ENCODE measurements around the gene CDH4.

DNA sequence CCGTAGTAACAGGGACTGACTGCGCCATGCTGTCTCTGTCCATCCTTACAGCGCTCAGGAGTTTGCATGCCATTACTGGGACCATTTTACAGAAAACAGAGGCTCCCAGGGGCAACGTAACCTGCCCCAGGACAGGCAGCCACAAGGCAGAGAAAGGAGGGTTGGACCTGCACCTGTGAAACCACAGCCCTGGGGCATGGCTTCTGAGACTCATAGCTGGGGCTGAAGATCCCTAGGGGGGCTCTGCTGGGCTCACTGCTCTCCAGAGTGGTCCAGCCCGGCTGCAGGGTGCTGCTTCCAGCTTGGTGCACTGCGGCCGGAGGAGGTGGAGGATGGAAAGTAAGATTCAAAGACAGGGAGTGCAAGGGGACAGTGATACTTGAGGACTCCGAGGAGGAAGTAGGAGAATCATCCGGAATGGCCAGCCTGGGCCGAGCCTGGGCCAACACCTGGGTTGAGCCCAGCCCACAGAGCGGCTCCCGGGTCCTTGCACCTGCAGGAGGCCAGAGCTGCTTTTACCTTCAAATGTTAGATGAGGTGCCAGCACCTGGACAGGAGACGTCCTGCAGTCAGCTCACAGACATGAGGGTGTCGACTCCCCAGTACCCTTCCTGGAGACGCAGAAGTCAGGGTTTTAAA lies 183.2 kb downstream of the CDH4 start:
- TF ChIP-seq, protein P1, sequence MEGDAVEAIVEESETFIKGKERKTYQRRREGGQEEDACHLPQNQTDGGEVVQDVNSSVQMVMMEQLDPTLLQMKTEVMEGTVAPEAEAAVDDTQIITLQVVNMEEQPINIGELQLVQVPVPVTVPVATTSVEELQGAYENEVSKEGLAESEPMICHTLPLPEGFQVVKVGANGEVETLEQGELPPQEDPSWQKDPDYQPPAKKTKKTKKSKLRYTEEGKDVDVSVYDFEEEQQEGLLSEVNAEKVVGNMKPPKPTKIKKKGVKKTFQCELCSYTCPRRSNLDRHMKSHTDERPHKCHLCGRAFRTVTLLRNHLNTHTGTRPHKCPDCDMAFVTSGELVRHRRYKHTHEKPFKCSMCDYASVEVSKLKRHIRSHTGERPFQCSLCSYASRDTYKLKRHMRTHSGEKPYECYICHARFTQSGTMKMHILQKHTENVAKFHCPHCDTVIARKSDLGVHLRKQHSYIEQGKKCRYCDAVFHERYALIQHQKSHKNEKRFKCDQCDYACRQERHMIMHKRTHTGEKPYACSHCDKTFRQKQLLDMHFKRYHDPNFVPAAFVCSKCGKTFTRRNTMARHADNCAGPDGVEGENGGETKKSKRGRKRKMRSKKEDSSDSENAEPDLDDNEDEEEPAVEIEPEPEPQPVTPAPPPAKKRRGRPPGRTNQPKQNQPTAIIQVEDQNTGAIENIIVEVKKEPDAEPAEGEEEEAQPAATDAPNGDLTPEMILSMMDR (IDR thresholded peaks at IDR 0.05) = no peak
- no peak for TF ChIP-seq POLR2AphosphoS5 (IDR thresholded peaks at IDR 0.05)

All from sigmoid colon (tissue), 4 donors.